ENCODE measurements around the gene CCDC60. TPM values are rescaled to one million over a fixed set of nuclear protein-coding genes. Genes with fewer than 3 reads are reported as not detected.

Gene CCDC60
- total and polyA plus RNA-seq, 8 donors: not detected

DNA sequence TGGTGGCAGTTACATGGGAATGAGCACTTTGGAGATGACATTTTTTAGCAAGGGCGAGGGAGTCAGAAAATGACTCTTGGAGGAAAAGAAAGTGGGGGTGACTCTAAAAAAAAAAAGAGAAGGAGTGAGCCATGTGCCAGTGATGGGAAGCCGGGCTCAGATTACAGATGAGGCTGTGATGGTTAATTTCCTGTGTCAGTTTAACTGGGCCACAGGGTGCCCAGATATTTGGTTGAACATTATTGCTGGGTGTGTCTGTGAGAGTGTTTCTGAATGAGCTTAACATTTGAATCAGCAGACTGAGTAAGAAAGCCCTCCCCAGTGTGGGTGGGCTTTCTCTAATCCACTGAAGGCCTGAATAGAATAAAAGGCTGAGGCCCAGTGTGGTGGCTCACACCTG, 26.8 kb upstream of the CCDC60 start:
- Histone ChIP-seq H3K36me3 (no peaks in the 10 kb centered on the region), H3K4me3 (no peak overlapping the region), H3K27me3 (no peaks in the 10 kb centered on the region), H3K4me1 (no peaks in the 10 kb centered on the region), H3K27ac (no peak overlapping the region), H3K9me3 (no peaks in the 10 kb centered on the region)
- DNase-seq: no peak
- WGBS, 2 donors: 89% methylated on average over 2 of the region's 2 CpGs
- no peak for ATAC-seq
- FAIRE-seq: no peak
- TF ChIP-seq, protein P1, sequence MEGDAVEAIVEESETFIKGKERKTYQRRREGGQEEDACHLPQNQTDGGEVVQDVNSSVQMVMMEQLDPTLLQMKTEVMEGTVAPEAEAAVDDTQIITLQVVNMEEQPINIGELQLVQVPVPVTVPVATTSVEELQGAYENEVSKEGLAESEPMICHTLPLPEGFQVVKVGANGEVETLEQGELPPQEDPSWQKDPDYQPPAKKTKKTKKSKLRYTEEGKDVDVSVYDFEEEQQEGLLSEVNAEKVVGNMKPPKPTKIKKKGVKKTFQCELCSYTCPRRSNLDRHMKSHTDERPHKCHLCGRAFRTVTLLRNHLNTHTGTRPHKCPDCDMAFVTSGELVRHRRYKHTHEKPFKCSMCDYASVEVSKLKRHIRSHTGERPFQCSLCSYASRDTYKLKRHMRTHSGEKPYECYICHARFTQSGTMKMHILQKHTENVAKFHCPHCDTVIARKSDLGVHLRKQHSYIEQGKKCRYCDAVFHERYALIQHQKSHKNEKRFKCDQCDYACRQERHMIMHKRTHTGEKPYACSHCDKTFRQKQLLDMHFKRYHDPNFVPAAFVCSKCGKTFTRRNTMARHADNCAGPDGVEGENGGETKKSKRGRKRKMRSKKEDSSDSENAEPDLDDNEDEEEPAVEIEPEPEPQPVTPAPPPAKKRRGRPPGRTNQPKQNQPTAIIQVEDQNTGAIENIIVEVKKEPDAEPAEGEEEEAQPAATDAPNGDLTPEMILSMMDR (IDR thresholded peaks at IDR 0.05): no peak
- intact Hi-C loops (cut with DNase I): no loop called here

DNA sequence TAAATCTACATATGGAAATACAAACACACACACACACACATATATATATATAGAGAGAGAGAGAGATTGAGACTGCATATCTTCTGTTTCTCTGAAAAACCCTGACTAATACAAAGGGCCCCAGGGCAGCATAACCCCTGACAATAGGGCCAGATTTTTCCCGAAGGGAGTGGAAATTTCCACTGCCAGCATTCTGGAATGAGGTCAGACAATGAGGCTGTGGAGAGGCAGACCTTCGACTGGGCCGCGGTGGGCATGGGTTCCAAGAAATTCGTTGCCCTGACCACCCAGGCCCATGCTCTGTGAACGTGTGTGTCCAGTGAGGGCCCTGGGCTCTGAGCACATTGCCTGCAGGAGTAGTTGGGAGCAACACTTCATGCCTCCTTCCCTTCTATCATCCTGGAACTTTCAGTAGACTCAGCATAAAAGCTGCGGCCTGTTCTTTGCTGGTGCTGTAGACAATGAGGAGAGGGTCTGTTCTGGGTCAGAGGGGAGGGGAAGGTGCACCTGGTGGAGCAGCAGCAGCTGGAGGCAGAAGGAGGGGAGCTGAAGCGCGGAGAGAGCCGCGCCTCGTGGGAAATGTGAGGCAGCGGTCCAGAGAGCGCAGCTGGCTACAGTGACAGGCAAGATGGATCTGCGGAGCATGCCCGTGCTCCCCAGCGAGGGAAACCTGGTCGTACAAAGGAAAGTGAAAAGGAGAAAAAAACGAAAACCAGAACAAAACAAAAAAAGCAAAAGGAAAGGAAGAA, 25.6 kb upstream of the CCDC60 start:
- 42% methylated on average over 19 of the region's 19 CpGs for WGBS, 2 donors
- no peak for DNase-seq

DNA sequence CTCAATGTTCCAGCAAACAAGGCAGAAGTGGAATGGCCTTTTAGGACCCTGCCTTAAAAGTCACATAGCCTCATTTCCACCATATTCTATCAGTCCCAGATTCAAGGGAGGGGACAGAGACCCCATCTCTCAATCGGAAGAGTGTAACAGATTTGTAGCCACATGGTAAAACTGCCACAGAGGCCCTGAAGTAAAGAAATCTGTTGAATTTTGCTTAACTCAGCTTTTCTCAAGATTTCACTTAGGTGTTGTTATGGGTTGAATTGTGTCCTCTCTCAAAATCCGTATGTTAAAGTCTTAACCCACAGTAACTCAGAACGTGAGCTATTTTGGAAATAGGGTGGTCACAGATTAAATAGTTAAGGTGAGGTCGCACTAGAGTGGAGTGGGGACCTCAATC, 22.7 kb upstream of the CCDC60 start:
- H3K27me3 ChIP-seq: no peaks in the 10 kb centered on the region
- H3K4me3 ChIP-seq: no peak overlapping the region
- no peaks in the 10 kb centered on the region for H3K4me1 ChIP-seq
- ATAC-seq: no peak
- H3K27ac ChIP-seq: no peak overlapping the region
- FAIRE-seq: no peak
- H3K9me3 ChIP-seq: no peaks in the 10 kb centered on the region
- no peak for DNase-seq
- TF ChIP-seq, protein P1 (IDR thresholded peaks at IDR 0.05): no peak
- intact Hi-C loops (cut with DNase I): no loop called here
- 44 to 46% methylated on average over 4 of the region's 4 CpGs for WGBS, 2 donors
- no peaks in the 10 kb centered on the region for H3K36me3 ChIP-seq

More for the DNA sequence above, 25.6 kb upstream of the CCDC60 start:
- Histone ChIP-seq H3K4me3 (no peak overlapping the region), H3K27ac (no peak overlapping the region), H3K36me3 (no peaks in the 10 kb centered on the region), H3K4me1 (no peaks in the 10 kb centered on the region), H3K27me3 (no peaks in the 10 kb centered on the region), H3K9me3 (no peaks in the 10 kb centered on the region)
- intact Hi-C loops (cut with DNase I): no loop called here
- ATAC-seq (no peak), FAIRE-seq (no peak)
- TF ChIP-seq, protein P1 (IDR thresholded peaks at IDR 0.05): no peak

DNA sequence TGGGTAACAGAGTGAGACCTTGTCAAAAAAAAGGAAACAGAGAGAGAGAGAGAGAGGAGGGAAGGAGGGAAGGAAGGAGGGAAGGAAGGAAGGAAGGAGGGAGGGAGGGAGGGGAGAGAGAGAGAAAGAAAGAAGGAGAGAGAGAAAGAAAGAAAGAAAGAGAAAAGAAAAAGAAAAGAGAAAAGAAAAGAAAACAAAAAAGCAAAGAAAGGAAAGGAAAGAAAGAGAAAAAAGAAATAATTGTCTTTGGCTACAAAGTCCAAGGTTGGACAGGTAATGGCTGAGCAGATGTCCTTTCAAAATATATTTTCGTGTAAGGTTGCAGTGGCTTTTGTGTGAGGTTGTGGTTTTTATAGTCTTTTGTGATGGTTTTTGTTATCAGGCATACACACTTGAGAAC, 21.6 kb upstream of the CCDC60 start:
- Histone ChIP-seq H3K4me3 (no peak overlapping the region), H3K27me3 (no peaks in the 10 kb centered on the region), H3K4me1 (no peaks in the 10 kb centered on the region), H3K36me3 (no peaks in the 10 kb centered on the region), H3K27ac (no peak overlapping the region), H3K9me3 (no peaks in the 10 kb centered on the region)
- WGBS, 2 donors: 38 to 49% methylated on average over 1 of the region's 1 CpG
- no peak for FAIRE-seq
- TF ChIP-seq, protein P1 (IDR thresholded peaks at IDR 0.05): no peak
- no peak for DNase-seq
- intact Hi-C loops (cut with DNase I): no loop called here
- ATAC-seq: no peak

DNA sequence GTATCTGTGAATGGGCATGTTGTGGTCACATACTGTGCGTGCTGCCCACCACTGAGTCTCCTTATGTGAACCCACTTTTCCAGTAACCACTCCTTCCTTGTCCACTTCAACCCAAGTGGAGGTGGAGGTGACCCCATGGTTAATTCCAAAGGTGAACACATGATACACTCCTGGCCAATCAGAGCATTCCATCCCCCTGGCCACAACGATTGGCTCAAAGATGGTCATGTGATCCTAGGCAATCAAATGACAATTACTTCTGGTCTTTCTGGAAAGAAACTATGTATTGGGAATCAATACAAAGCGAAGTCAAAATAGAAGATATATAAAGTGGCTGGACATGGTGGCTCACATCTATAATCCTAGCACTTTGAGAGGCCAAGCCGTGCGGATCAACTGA, 20.2 kb upstream of the CCDC60 start:
- DNase-seq (no peak), ATAC-seq (no peak), FAIRE-seq (no peak)
- Histone ChIP-seq H3K9me3 (no peaks in the 10 kb centered on the region), H3K27ac (no peak overlapping the region), H3K27me3 (no peaks in the 10 kb centered on the region), H3K36me3 (no peaks in the 10 kb centered on the region), H3K4me1 (no peaks in the 10 kb centered on the region), H3K4me3 (no peak overlapping the region)
- TF ChIP-seq, protein P1 (IDR thresholded peaks at IDR 0.05): no peak
- intact Hi-C loops (cut with DNase I): no loop called here
- WGBS, 2 donors: 81 to 86% methylated on average over 5 of the region's 5 CpGs
